LoVo (cell line): ENCODE data around the gene ARHGAP32.

Experiments
- DNase-seq: peaks from one replicate; pipeline ENCODE4 v3.0.0-alpha.2; 2016; ENCODE audit warnings: low spot score

ARHGAP32 gene

GRCh38 chr11:129034001-129034400, 158.1 kb downstream of the ARHGAP32 start:
- DNase-seq: no peak

DNA sequence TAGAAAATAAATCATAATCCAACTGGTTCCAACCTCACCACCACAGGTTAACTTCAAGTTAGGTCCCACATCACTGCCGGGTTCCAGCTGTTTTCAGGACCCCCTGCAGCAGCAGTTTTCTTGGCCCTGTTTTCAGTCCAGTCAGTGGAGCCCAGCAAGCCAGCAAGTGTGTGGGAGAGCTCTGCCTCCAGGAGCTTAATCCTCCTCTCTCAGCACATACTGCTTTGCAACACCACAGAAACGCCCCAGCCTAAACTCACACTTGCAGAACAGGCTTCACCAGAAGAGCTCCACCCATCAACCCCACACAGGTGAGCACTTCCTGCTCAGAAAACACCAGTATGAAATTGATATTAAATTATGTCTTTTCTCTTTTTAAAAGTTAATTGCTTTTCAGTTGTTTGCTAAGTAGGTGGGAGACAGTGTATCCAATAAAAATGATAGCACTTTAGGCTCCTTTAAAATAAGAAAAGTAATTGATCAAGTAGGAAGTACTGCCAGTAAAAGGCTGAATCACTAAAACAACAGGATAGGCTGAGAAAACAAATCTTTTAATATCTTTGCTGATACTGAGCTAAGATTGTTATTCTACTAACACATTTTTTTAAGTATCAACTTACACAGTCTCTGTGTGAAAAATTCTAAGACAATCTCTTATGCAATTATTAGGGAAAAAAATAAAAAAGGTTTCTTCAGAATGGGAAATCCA, 168.0 kb downstream of the ARHGAP32 start:
- peak; percentile 78 for DNase-seq

- DNase-seq: no peak
Observed at GRCh38 chr11:129021295-129021694, 170.8 kb downstream of the ARHGAP32 start.

DNA sequence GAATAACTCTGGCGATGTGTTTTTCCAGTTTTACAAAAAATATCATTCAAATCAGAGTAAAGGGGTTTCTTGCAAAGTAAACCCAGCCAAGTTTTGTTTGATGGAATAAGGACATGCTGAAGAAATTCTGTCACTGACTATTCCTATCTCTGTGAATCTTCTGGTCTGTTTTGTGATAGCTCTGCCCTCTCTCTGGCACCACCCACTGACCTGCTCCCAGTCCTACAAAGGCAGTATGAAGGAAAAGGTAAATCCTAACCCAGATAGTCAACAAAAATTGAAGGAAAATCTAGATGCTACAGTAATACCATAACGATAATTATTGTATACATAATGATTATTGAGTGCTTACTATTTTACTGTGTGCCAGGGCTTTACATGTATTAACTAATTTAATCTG, 173.1 kb downstream of the ARHGAP32 start:
- DNase-seq: peak; percentile 20

- peak; percentile 27 for DNase-seq
Observed at GRCh38 chr11:129018126-129018525, 174.0 kb downstream of the ARHGAP32 start.

- peak; percentile 82 for DNase-seq
Observed at GRCh38 chr11:129013737-129014475, 178.2 kb downstream of the ARHGAP32 start.

- no peak for DNase-seq
Observed at GRCh38 chr11:129012880-129013279, 179.2 kb downstream of the ARHGAP32 start.

GRCh38 chr11:129006161-129006560, 186.0 kb downstream of the ARHGAP32 start:
- no peak for DNase-seq

GRCh38 chr11:128999165-128999564, 193.0 kb downstream of the ARHGAP32 start:
- peak; percentile 32 for DNase-seq

DNA sequence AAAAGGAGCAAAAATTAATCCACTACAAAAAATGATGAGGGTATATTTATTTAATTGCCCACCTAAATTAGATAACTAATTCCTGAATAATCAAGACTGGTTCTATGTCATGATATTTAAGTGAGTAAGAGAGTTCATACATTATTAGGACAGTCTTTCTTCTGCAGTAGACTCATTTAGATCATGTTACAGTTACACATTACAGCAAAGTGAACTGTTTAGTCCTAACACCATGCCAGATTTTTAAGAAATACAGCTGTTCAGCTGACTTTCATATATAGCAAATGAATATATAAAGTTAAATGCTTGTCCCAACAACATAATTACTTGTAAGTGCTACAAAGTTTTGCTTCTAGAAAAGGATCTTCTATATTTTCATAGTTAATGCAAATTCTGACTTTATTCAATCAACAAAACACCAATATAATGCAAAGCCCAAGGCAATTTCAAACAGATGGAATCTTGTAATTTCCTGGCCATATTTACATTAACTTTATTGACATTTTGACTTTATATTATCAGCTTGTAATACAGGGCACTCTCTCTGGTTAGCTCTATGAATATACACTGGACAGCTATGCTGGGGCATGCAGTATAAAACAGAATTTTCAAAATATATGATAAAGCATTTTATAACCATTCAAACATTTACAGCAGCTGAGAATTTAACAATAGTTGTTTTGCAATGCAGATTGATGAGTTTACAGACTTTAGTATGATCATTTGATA, 203.7 kb downstream of the ARHGAP32 start:
- no peak for DNase-seq

GRCh38 chr11:128985880-128986279, 206.2 kb downstream of the ARHGAP32 start:
- DNase-seq: no peak

GRCh38 chr11:128983023-128983422, 209.1 kb downstream of the ARHGAP32 start:
- DNase-seq: no peak

GRCh38 chr11:128981254-128981653, 210.9 kb downstream of the ARHGAP32 start:
- DNase-seq: no peak

- no peak for DNase-seq
Observed at GRCh38 chr11:128970598-128971190, 221.4 kb downstream of the ARHGAP32 start.

GRCh38 chr11:128968916-128969315, 223.2 kb downstream of the ARHGAP32 start:
- no peak for DNase-seq

GRCh38 chr11:128967578-128967977, 224.5 kb downstream of the ARHGAP32 start:
- DNase-seq: no peak

DNA sequence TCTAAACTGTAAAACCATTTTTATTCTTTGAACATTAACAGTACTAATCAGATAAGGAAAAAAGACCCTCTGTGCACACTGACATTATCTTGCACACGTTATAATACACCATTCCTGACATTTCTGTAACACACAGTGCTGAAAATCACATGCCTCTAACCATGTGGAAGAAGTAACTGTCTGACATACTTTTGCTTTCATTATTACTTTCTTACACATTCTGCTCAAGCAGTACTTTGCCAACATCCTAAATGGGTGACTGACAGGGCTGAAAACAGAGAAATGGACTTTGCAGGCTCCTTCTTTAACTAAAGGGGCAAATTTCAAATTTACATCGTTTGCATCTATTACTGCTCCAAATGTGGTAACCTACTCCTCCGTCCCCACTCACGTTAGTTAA, 226.6 kb downstream of the ARHGAP32 start:
- no peak for DNase-seq

DNA sequence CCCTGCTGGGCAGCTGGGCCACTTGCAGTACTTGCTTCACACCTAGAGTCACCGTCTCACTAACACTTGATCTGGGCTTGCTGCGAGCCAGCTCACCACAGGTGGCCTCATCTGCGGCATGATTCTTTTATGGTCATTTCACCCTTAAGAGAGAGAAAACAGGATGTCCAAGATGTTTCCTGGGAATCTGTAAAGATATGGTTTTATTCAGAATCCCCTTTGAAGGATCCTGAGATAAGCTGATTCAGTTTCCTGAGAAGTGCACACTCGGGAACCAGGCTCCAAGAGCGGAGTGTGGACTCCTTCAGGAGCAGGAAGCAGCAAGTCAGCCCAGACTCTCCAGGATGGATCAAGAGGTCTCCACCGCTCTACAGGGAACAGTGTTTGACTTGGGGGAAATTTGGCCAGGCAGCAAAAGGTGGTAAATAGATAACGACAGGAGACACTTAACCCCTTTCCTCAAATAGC, 227.6 kb downstream of the ARHGAP32 start:
- DNase-seq: no peak

GRCh38 chr11:128963744-128964325, 228.3 kb downstream of the ARHGAP32 start:
- no peak for DNase-seq

DNA sequence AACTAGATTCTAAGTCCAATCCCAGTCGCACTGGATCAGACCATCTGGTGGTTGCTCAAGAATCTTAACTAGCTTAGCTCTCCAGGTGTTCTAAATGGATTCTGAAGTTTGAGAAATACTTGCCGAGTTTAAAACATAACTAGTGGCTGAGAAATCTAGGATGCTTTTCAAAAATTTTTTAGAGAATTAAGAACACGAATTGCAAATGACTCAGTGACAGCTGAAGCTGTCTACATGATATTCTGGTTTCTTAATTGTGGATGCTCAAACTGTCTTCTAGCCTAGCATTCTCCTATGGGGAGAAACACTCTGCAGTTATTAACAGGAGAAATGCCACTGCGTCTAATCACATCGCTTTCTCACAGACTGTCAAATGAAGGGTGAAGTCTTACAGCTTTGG, 229.2 kb downstream of the ARHGAP32 start:
- no peak for DNase-seq

DNA sequence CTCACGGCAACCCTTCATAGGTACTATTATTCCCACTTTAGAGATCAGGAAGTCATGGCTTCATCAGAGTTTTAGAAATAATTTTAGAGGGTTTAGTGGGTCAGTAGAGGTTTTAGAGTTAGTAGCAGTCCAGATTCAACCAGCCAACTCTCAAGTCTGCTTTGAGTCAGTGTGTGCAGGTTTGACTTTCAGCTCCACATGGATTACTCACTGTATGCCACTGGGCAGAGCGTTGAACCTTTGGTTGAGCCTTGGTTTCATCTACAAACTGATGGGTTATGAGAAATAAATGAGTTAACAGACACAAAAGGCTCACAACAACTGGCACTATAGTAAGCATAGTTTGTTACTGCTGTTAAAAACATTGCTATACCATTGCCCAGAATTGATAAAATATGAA, 230.5 kb downstream of the ARHGAP32 start:
- DNase-seq: no peak

DNA sequence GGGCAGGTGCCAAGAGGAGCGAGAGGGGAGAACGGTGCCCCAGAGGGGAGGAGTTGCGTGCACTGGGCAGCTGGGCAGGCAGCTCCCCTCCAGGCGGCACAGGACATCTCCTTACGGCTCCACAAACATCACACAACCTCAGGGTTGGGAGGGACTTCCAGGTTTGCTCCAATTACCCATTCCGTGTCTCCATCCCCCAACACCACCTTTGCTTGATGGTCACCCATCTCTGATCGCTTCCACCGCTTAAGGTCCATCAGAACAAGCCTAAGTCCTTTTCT, 235.0 kb downstream of the ARHGAP32 start:
- no peak for DNase-seq
